Thyroid gland (tissue), 4 donors: Measurements from ENCODE around the gene DENND5B. TPM values are rescaled to one million over a fixed set of nuclear protein-coding genes. Genes with fewer than 3 reads are reported as not detected.

ENCODE experiments used
- DNase-seq, 2 donors: peaks; one replicate each; pipeline ENCODE4 v3.0.0-alpha.2; 2019
- H3K27ac ChIP-seq, 3 donors: fragments of 200-600 bp; sonication (generic); 1 replicate in 2 of 3; 2 replicates in 1 of 3; pipeline ENCODE4 v1.5.1; 2016 to 2019; ENCODE audit warnings: mild to moderate bottlenecking in 1 of 3, moderate library complexity in 1 of 3
- H3K27me3 ChIP-seq: fragments of 200-600 bp; sonication (generic); one replicate; pipeline ENCODE4 v1.5.1; 2019
- H3K36me3 ChIP-seq, 2 donors: fragments of 200-600 bp; sonication (generic); one replicate each; pipeline ENCODE4 v1.5.1; 2016 to 2019
- H3K4me1 ChIP-seq, 2 donors: fragments of 200-600 bp; sonication (generic); one replicate each; pipeline ENCODE4 v1.5.1; 2017 to 2019
- H3K4me3 ChIP-seq, 3 donors: fragments of 200-600 bp; sonication (generic); replicated peaks in 1 of 3; 1 replicate in 2 of 3; 2 replicates in 1 of 3; pipeline ENCODE4 v1.5.1; 2016; ENCODE audit warnings: mild to moderate bottlenecking in 1 of 3
- H3K9me3 ChIP-seq: fragments of 200-600 bp; sonication (generic); one replicate; pipeline ENCODE4 v1.5.1; 2017
- CTCF ChIP-seq, 6 experiments: fragments of 200-600 bp in 3 of 6; fragments of 450-650 bp in 3 of 6; sonication (generic) in 3 of 6; IDR thresholded peaks; one replicate each; pipeline ENCODE4 v1.5.1; 2016 to 2019; ENCODE audit warnings: antibody characterized with exemption in 6 of 6, mild to moderate bottlenecking in 2 of 6, inconsistent platforms in 1 of 6, moderate library complexity in 1 of 6
- POLR2A ChIP-seq, 2 donors: fragments of 450-650 bp; IDR thresholded peaks; one replicate each; pipeline ENCODE4 v1.6.1; 2017; ENCODE audit warnings: antibody characterized with exemption in 2 of 2, mild to moderate bottlenecking in 2 of 2, moderate library complexity in 1 of 2
- WGBS, 2 donors: methylation state at CpG; one replicate each; pipeline ENCODE4 v1.1.5; 2017; 5-methylcytosine and 5-hydroxymethylcytosine counted together
- intact Hi-C: fragments of 100-400 bp; cut with DNase I; formaldehyde crosslinking; loops from one replicate; pipeline ENCODE4 v1.15.1; 2023
- total RNA-seq, 4 donors: library from RNA; depleted of rRNA; stranded (reverse); fragments of >200 nt; gene quantifications; one replicate each; pipeline ENCODE4 v1.2.3, GENCODE V29; 2016

Gene DENND5B
- total RNA-seq, 4 donors from 2014 or later, result 13.3 to 17.7 (median 16.2) TPM

GRCh38 chr12:31361730-31362114, 229.2 kb downstream of the DENND5B start:
- H3K27ac ChIP-seq, result no peak overlapping the region
- intact Hi-C loops, result no loop called here
- DNase-seq, result no peak
- H3K4me3 ChIP-seq, result no peak overlapping the region
- H3K4me1 ChIP-seq, result peaks cover 0 to 10% of the 10 kb centered on the region in 2 donors
- no peaks in the 10 kb centered on the region for H3K27me3 ChIP-seq
- TF ChIP-seq CTCF (IDR thresholded peaks at IDR 0.05) (no peak), POLR2A (IDR thresholded peaks at IDR 0.05) (no peak)
- no peaks in the 10 kb centered on the region for H3K36me3 ChIP-seq
- WGBS, 2 donors, result 89 to 96% methylated on average over 14 of the region's 14 CpGs
- H3K9me3 ChIP-seq, result no peaks in the 10 kb centered on the region

GRCh38 chr12:31355747-31356107, 235.2 kb downstream of the DENND5B start:
- Histone ChIP-seq H3K4me3 (no peak overlapping the region), H3K27me3 (no peaks in the 10 kb centered on the region), H3K36me3 (no peaks in the 10 kb centered on the region), H3K9me3 (no peaks in the 10 kb centered on the region), H3K4me1 (no peaks in the 10 kb centered on the region), H3K27ac (no peak overlapping the region)
- DNase-seq, result no peak
- intact Hi-C loops, result no loop called here
- WGBS, 2 donors, result 66 to 78% methylated on average over 4 of the region's 4 CpGs
- no peak for TF ChIP-seq POLR2A (IDR thresholded peaks at IDR 0.05)
- TF ChIP-seq CTCF (IDR thresholded peaks at IDR 0.05), result no peak

DNA sequence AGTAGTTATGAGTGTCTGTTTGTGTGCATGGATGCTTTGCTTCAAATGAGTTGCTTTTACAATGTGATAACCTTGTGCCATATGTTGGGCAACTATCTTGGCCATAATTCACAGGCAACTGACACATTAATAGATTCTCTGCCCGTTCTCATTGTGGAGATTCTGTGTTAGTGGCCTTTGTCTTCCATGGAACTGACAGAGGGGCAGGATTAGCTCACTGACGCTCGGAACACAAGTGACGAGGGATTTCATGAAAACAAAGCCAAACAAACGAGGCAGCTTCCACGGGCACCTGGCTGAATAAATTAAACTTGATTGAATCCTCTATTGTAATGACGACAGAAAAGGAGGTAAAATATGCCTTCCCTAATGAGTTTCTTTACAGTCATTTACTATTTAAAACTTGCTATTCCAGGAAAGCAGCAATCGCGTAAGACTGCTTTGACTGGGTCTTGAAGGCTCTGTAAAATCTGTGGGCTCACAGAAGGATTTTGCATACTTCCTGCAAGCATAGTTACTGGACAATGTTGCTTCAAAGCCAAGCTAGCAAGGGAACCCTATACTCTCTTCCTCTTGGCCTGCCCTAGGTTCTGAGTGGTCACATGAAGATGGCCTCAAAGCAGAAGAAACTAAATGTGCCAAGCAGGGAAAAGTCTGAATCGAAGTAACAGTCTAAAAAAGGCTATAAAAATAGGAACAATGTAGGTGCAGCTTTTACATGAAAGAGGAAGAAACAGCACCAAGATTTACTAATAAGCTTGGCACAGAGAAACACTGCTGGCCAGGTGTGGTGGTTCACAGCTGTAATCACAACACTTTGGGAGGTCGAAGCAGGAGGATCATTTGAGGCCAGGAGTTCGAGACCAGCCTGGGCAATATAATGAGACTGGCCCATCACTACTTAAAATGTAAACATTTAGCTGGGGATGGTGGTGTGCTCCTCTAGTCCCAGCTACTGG, 236.9 kb downstream of the DENND5B start:
- H3K27me3 ChIP-seq, result no peaks in the 10 kb centered on the region
- WGBS, 2 donors, result 63 to 66% methylated on average over 12 of the region's 12 CpGs
- no peaks in the 10 kb centered on the region for H3K36me3 ChIP-seq
- no peak overlapping the region for H3K27ac ChIP-seq
- no peak overlapping the region for H3K4me3 ChIP-seq
- intact Hi-C loops, result no loop called here
- TF ChIP-seq CTCF (IDR thresholded peaks at IDR 0.05), result no peak
- TF ChIP-seq POLR2A (IDR thresholded peaks at IDR 0.05), result no peak
- no peaks in the 10 kb centered on the region for H3K4me1 ChIP-seq
- H3K9me3 ChIP-seq, result no peaks in the 10 kb centered on the region
- no peak for DNase-seq

DNA sequence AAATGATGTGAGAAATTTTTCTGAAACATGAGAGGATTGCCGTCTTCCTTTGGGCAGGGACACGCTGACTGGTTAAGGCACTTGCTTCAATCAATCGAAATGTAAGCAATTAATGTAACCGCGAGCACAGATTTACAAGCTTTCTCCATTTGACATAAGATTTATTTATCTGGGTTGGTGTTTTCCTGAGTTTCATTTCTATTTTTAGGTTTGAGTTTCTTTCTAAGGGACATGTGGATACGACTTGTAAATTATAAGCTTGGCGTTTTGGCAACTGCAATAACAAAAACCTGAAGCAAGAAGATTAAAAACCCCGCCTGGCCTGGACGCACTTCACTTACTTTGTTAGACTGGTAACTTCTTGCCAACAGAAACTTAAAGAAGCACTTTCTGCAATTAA, 244.7 kb downstream of the DENND5B start:
- Histone ChIP-seq H3K9me3 (no peaks in the 10 kb centered on the region), H3K27ac (no peak overlapping the region), H3K4me3 (no peak overlapping the region), H3K36me3 (no peaks in the 10 kb centered on the region), H3K4me1 (no peaks in the 10 kb centered on the region), H3K27me3 (no peaks in the 10 kb centered on the region)
- intact Hi-C loops, result no loop called here
- 58 to 64% methylated on average over 9 of the region's 9 CpGs for WGBS, 2 donors
- TF ChIP-seq CTCF (IDR thresholded peaks at IDR 0.05) (no peak), POLR2A (IDR thresholded peaks at IDR 0.05) (no peak)
- no peak for DNase-seq

GRCh38 chr12:31343139-31343538, 247.8 kb downstream of the DENND5B start:
- intact Hi-C loops, result no loop called here
- TF ChIP-seq POLR2A (IDR thresholded peaks at IDR 0.05), result no peak
- no peak for TF ChIP-seq CTCF (IDR thresholded peaks at IDR 0.05)
- no peak overlapping the region for H3K4me3 ChIP-seq
- no peaks in the 10 kb centered on the region for H3K27me3 ChIP-seq
- no peak for DNase-seq
- H3K36me3 ChIP-seq, result no peaks in the 10 kb centered on the region
- H3K27ac ChIP-seq, result no peak overlapping the region
- H3K9me3 ChIP-seq, result no peaks in the 10 kb centered on the region
- 86 to 93% methylated on average over 8 of the region's 8 CpGs for WGBS, 2 donors
- no peaks in the 10 kb centered on the region for H3K4me1 ChIP-seq
